NK-92 treated with Interleukin-12 subunit alpha and Interleukin-12 subunit beta, amount 100 ng/mL, for 24 hours (cell line): Measurements from ENCODE around the gene SLC43A1.

Experiments
- DNase-seq: peaks from one replicate; lab custom pipeline; 2025; lab: John Stamatoyannopoulos, UW

Gene SLC43A1

DNA sequence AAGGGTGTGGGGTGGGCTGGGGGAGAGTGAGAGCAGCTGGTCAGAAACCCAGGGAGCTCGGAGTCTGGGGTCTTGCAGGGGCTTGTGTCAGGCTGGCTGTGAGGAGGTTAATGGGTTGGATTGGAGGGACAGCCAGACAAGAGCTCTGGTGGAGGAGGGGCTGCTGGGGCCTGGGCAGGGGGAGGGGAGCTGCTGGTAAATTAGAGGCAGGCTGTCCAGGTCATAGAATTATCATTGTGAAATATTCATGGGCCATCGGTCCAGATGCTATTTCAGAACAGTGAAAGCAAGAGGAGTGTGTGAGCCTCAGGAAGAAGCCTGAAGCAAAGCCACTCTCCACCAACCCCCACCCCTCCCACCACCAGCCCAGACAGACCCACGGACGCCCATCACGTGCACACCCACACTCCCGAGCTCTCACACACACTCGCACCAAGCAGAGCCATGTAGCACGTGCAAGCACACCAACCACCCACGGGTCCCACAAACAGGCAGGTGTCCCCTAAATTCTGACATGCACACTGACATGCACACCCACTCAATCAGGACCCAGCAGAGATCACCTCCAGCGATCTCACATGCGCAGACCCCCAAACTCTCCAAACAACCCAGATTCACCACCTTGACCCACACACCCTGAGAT is 36.4 kb downstream of the SLC43A1 start:
- no peak for DNase-seq

DNA sequence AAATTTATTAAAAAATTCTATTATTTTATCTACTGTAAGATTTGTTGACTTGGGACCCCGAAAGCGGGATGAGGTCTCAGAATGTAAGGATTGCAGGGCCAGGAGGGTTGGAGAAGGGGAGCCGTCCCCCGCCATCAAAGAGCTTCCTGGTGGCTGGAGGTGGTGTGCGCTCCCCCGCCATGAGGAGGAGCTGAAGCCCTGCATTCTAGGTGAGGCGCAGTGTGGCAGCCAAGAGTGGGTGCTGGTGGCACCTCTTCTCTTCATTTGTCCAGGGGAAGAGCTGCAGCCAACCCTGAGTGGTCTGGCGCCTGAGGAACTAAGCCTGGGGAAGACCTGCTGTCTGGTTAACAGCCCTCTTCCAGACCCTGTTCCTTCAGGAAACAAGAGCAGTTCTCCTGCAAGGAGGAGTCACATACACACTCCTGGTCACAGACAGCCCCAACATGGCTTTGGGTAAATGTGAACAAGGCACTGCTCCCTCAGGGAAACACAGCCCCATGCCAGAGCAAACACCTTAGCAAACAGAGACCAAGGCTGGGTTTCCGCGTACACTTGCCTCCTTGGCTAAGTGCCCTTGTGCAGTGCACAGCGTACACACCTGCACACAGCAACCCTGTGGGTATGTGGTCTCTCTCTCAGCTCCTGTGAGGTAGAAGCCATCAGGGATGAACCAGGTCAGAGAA is 37.9 kb downstream of the SLC43A1 start:
- no peak for DNase-seq

DNA sequence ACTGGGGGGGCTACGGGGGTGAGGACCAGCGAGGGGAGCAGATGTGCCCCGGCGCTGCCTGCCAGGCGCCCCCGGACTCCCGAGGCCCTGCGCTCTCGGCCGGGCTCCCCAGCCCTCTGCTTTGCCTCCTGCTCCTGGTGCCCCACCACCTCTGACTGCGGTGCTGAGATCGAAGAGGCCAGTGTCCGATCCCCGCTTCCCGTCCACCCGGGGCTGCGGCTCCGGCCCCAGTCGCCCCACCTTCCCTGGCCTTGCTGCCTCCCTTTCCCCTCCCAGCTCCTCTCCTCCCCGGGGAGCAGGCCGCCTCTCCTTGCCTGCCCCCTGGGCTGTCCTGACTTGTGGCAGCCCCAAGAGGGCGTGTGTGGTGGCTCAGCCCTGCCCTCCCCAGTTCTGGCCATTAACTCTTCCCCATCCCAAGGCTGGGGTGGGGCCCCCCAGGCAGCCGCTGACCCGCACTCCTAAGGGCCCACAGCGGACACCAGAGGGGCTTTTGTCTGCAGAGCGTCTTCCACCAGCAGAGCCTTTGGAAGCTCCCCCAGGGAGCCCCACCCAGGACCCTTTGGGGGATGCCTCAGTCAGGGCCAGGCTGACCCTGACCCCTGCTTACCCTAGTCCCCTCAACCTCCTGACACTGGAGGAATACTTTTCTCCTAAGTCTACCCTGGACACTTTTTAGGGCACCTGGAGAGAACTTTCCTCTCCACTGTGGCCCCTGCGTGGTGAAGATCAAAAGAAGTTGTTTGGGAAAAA is 38.6 kb downstream of the SLC43A1 start:
- DNase-seq = no peak

DNA sequence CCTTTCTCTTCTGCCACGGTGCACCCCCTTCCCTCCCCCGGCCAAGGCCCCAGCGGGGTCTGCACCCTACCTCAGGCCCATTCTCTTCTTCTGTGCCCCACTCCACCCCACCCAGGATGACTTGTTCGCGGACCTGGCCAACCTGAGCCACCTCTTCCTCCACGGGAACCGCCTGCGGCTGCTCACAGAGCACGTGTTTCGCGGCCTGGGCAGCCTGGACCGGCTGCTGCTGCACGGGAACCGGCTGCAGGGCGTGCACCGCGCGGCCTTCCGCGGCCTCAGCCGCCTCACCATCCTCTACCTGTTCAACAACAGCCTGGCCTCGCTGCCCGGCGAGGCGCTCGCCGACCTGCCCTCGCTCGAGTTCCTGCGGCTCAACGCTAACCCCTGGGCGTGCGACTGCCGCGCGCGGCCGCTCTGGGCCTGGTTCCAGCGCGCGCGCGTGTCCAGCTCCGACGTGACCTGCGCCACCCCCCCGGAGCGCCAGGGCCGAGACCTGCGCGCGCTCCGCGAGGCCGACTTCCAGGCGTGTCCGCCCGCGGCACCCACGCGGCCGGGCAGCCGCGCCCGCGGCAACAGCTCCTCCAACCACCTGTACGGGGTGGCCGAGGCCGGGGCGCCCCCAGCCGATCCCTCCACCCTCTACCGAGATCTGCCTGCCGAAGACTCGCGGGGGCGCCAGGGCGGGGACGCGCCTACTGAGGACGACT is 39.3 kb downstream of the SLC43A1 start:
- no peak for DNase-seq

DNA sequence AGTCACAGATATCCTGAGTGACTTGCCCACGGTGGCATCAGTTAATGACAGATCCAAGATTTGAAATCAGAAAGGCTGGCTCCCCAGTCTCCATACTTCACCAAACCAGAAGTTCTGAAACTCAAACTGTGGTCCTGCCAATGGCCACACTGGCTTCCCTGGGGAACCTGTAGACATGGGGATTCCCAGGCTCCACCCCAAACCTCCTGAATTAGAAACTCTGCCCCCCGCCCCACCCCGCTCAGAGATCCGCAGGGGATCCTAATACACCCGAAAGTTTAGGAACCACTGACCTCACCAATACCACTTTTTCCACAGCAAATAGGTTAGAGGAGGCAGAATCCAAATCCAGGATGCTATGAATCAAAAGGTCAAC is 39.8 kb downstream of the SLC43A1 start:
- no peak for DNase-seq

DNA sequence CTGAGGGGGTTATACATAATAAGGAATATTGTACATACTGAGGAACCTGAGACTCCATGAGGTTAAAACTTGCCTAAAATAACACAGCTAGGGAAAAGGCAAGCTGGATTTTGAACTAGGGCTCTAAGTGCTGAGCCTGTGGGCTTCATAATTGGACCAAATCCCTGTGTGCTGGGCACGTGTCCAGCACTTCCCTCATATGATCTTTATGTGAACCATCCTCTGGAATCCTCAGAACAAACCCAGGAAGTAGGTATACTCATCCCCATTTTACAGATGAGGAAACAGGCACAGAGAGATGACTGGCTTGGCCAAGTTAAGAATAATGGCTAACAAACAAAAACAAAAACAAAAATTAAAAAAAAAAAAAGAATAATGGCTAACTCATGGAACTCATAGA is 40.3 kb downstream of the SLC43A1 start:
- no peak for DNase-seq

DNA sequence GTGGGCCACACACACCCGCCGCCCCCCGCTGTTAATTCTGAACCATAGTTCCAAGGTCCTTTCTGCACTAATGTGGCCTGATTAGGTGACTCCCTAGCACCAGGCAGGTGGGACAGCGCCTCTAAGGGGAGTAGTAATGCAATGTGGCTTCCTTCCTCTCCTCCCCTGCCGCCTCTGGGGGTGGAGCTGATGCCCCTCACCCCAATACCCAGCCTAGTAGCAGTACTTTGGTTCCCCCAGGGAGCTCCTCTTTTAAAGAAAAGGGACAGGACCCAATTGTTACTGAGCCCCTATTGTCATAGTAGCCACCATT is 40.7 kb downstream of the SLC43A1 start:
- no peak for DNase-seq

DNA sequence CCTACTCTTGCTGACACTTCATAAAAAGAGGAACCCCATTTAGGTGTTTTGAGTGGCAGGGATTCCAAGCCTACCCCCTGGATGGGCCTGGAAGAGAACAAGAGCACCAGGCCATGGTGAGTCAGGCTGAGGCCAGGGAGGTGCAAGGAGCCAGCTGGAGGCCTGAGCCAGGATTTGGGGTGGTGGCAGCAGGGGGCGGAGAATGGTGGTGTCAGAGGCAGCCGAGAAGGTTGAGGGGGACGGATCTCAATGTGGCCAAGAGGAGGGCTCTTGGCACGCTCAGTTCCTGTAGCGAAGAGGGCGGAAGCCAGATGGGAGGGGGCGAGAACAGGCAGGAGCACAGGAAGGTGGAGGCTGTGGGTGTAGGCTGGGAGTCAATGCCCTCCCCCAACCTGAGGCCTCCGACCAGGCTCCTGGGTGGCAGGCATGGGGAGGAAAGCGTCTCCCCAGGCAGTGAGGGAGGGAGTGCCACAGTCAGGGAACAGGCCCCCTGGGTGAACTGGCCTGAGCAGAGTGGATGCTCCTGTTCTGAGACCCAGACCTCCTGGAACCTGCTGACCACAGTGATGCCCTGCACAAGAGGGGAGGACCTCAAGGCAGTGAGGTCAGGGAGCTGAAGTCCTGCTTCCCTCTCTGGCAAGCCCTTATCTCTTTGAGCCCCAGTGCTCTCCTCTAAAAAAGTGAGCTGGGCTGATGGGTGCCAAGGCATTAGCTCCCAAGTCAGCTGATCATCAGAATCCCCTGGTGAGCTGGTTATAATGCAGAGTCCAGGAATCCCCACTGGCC is 41.3 kb downstream of the SLC43A1 start:
- DNase-seq = no peak

DNA sequence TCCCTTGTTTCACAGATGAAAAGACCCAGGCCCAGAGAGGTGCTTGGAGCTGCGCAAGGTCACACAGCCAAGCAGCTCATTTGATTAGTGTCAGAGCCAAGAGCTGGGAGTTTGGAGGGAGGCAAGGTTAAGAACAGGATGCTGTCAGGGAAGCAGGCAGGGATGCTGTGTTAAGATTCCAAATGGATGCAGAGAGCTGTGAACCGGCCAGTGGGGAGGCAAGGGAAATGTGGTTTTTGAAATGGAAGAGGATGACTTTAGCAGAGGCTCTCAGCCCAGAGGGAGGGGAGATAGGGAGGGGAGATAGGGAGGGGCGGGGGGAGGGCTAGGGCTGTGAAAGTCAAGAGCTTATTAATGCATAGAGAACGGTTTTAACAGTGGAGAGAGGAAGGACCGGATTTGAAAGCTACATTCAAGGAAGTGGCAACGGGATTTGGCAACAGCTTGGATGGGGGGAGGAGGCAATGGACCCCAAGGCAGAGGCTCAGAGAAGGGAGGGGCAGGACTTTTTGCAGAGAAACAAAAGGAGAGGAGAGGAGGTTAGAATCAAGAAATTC is 42.1 kb downstream of the SLC43A1 start:
- no peak for DNase-seq

DNA sequence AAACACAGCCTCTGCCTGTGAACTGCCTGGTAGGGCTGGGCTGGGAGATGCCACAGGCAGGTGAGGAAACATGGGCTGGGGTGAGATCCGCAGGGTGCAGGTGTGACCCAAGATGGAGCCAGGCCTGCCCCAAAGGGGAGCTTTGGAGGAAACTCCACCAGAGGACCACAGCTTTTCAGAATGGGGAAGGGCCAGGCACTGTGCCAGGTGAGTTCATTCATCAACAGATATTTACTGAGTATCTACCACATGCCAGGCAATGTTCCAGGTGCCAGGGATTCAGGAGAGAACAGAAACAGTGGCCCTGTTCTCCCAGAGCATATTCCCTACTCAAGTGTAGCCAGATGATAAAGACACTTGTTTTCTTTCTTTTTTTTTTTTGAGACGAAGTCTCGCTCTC is 44.0 kb downstream of the SLC43A1 start:
- DNase-seq = no peak

DNA sequence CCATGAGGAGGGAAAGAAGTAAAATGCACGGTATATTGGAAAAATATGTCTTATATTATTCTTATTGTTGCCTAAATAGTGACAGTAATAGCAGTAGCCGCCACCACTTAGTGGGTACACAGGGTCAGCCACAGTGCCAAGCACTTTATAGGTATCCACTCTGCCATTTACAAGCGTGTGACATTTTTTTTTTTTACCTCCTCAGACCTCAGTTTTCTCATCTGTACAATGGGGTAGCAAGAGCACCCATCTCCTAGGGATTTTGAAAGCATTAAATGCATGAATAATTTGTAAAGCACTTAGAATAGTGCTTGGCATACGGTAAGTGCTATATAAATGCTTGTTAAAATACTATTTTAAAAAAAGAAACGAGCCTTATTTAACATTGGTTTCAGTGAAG is 46.2 kb downstream of the SLC43A1 start:
- no peak for DNase-seq

DNA sequence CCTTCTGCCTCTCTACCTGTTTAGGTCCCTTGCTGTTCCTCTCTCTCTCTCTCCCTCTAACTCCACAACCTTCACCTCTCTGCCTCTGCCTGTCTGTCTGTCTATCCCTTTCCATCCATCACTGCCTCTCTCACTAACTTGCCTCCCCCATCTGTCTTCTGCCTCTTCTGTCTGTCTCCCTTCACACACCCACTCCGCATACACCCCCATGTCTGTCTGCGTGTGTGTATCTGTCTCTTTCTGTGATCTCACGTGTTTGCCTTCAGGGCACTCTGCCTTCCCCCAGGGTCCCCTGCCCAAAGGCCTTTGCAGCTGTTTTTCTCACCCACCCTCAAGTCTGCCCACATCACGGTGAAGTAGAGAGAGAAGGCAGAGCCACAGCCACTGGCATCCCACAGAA is 47.2 kb downstream of the SLC43A1 start:
- DNase-seq = no peak

DNA sequence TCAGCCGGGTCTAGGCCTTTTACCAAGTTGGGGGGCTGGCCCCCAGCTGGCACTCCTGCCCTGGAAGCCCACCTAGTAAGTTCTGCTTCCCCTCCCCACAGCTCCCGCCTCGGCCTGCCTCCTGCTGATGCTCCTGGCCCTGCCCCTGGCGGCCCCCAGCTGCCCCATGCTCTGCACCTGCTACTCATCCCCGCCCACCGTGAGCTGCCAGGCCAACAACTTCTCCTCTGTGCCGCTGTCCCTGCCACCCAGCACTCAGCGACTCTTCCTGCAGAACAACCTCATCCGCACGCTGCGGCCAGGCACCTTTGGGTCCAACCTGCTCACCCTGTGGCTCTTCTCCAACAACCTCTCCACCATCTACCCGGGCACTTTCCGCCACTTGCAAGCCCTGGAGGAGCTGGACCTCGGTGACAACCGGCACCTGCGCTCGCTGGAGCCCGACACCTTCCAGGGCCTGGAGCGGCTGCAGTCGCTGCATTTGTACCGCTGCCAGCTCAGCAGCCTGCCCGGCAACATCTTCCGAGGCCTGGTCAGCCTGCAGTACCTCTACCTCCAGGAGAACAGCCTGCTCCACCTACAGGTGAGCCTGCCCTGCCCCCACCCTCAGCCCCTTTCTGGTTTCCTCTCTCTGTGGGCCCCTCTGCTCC is 47.9 kb downstream of the SLC43A1 start:
- DNase-seq = no peak

DNA sequence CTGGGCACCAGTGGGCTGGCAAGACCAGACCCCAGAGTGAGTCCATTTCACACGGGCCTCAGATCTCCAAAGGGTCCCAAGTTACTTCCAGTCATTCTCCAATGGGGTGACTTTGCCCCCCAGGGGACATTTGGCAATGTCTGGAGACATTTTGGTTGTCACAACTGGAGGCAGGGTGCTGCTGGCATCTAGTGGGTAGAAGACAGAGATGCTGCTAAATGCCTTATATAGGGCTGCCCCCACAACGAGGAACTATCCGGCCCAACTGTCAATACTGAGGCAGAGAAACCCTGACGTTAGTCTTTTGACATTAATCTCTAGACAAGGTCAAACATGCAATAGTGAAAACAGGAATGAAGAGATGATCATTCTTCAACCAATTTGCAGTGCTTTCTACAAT is 48.8 kb downstream of the SLC43A1 start:
- DNase-seq = no peak

DNA sequence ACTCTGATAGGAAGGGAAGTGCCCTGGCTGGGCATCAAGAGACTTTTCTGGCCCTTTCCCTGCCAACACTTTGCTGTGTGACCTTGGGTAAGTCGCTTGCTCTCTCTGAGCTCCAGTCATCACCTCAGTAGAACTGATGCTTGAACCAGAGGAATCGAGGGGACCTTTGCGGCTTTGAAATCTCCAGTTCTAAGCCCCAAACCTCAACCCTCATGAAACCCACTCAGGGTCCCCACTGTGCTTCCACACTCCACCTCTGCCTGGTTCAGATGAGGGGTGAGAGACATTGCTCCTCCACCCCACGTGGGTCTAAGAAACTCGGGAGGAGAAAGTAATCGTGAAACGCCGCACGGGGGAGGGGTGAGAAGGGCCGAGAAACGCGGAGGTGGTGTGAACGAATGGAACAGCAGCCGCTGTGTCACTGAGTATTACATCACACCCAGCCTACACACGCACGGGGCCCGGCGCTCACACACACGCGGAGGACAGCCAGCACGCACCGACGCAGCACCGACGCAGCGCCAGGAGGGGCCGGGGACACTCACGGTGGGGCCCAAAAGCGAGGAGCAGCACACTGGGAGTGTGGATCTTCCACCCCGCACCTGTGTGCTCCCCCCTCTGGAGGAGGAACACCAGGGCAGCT is 50.8 kb downstream of the SLC43A1 start:
- DNase-seq = no peak

DNA sequence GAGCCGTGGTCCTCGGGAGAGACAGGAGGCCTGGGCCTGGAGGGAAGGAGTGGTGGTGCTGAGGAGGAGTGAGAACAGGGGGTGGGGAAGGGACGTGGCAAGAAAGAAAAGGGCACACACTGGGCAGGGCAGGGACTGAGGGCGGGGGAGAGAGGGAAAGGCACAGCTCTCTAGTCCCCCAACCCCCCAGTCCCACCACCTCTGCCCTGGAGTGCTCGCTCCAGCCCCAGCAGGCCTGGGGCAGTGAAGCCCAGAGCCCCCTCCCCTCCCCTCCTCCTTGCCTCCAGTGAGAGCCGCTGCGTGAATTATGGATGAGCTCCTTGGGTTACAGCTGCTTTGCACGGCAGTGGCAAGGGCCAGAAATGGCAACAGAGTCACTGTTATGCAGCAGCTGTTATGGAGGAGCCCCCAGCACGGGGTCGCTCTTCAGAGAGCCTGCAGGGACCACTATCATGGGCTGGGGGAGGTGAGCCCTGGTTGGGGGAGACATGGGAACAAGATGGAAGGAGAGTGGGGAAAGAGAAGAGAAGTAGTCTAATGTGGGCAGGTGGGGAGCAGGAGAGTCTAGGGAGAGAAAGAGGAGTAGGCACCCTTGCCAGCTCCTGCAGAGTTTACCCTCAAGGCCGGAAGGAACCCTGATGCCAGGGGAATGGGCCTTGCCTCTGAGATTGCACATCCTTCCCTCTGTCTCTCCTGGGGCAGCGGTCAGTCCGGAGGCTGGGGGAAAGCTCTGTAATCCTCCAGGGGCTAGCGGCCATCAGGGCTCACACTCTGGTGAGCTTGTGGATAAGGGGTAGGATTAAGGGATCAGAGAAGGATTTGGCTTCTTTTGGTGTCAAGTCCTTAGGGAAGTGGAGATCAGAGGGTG is 51.6 kb downstream of the SLC43A1 start:
- no peak for DNase-seq

DNA sequence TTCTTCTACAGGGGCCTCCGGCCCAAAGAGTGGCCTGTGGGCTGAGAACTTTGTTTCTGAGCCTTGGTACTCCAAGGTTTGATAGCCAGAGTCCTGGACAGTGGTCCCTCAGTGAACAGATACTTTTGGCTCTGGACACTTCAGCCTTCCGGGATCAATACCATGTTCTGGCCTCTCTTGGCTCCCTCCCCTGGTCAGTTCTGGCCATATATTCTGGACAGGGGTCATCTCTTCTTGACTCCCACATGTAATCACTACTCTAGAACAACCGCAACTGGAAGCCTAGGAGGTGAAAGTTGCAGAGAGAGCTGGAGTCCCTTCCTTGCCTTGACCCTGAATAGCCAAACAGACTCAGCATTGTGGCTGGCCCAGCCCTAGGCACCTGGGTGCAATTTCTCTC is 52.9 kb downstream of the SLC43A1 start:
- no peak for DNase-seq

DNA sequence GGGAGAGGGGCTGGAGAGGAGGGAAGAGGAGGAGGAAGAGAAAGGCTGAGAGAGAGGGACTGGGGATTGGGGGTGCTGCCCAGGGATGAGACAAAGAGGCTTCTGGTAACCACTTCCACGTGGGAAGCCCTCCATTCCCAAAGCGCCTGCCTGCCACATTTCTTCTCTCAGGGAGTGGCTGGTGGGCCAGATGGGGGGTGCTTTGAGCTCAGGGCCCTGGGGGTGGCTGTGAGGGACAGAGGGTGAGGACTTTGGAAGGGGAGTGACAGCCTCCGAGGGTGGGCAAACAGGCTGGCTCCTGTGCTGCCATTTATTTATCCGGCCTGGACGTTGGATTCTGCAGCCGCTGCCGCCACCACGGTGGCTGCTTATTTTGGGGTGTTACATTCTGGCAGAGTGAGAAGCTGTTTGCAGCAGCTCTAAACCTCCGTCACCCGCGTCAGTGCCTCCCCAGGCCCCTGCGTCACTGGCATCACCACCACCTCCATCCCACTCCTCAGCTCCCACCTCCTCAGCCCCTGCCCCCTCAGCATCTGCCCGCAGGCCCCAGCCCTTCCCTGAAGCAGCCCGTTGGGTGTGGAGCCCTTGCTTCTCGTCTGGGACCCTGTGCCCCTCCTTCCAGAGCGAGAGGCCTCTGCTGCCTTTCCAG is 53.5 kb downstream of the SLC43A1 start:
- no peak for DNase-seq
